Fibroblast of lung (primary cell): ENCODE data around the gene ZBTB2. TPM values are rescaled to one million over a fixed set of nuclear protein-coding genes. Genes with fewer than 3 reads are reported as not detected.
"Not testable (repeated sequence)": the region's sequence is repeated elsewhere in the genome, so short reads cannot be mapped to it uniquely, and the experiment has no call there.

Experiments
- DNase-seq, 2 donors: peaks; one replicate each; pipeline versions ENCODE4 v3.0.0 to v3.0.0-alpha.2; 2010; ENCODE audit warnings: low read depth in 2 of 2
- H2AFZ ChIP-seq: 2 replicates; pipeline ENCODE4 v1.5.1; 2012; ENCODE audit warnings: low read length, control low read depth, inconsistent platforms
- H3K27ac ChIP-seq: 2 replicates; pipeline ENCODE4 v1.5.1; 2011; ENCODE audit warnings: low read length, control low read depth; ENCODE audit not compliant: insufficient read depth
- H3K27me3 ChIP-seq: 2 replicates; pipeline ENCODE4 v1.5.1; 2011; ENCODE audit warnings: mild to moderate bottlenecking, low read length; ENCODE audit not compliant: control insufficient read depth, insufficient read depth
- H3K36me3 ChIP-seq: 2 replicates; pipeline ENCODE4 v1.5.1; 2011; ENCODE audit warnings: low read length; ENCODE audit not compliant: control insufficient read depth, insufficient read depth
- H3K4me1 ChIP-seq: 2 replicates; pipeline ENCODE4 v1.5.1; 2011; ENCODE audit warnings: low read length; ENCODE audit not compliant: control insufficient read depth, insufficient read depth; ENCODE audit errors: extremely low read depth
- H3K4me2 ChIP-seq: 2 replicates; pipeline ENCODE4 v1.5.1; 2011; ENCODE audit warnings: low read length, control low read depth; ENCODE audit not compliant: insufficient read depth; ENCODE audit errors: extremely low read depth
- H3K4me3 ChIP-seq, 4 experiments: fragments of 200-600 bp in 1 of 4; sonication (generic) in 1 of 4; replicated peaks in 1 of 4; 2 replicates each; pipeline ENCODE4 v1.5.1; 2011 to 2016; ENCODE audit warnings: low read length in 4 of 4, low read depth in 3 of 4, mild to moderate bottlenecking in 3 of 4, control low read depth in 2 of 4, inconsistent platforms in 1 of 4, mixed read lengths in 1 of 4; ENCODE audit not compliant: insufficient read depth in 1 of 4; ENCODE audit errors: control extremely low read depth in 1 of 4
- H3K79me2 ChIP-seq: 2 replicates; pipeline ENCODE4 v1.5.1; 2012; ENCODE audit warnings: mild to moderate bottlenecking, low read length, inconsistent platforms; ENCODE audit not compliant: control insufficient read depth, insufficient read depth
- H3K9ac ChIP-seq: 2 replicates; pipeline ENCODE4 v1.5.1; 2011; ENCODE audit warnings: mild to moderate bottlenecking, low read length, control low read depth; ENCODE audit not compliant: insufficient read depth
- H3K9me3 ChIP-seq: 2 replicates; pipeline ENCODE4 v1.5.1; 2012; ENCODE audit warnings: low read depth, low read length; ENCODE audit not compliant: control insufficient read depth, insufficient read depth
- H4K20me1 ChIP-seq: 2 replicates; pipeline ENCODE4 v1.5.1; 2011; ENCODE audit warnings: low read length; ENCODE audit not compliant: control insufficient read depth, insufficient read depth; ENCODE audit errors: extremely low read depth
- CTCF ChIP-seq, 2 donors: IDR thresholded peaks in 1 of 2; conservative IDR thresholded peaks in 1 of 2; 1 replicate in 1 of 2; 2 replicates in 1 of 2; pipeline ENCODE4 v1.5.1; 2011 to 2012; ENCODE audit warnings: low read length in 2 of 2, control low read depth in 1 of 2, inconsistent platforms in 1 of 2, low read depth in 1 of 2, mild to moderate bottlenecking in 1 of 2
- EZH2 ChIP-seq: IDR thresholded peaks from 2 replicates; pipeline ENCODE4 v1.5.1; 2012; ENCODE audit warnings: low read length, control low read depth, mild to moderate bottlenecking; ENCODE audit errors: missing control alignments
- polyA plus RNA-seq, 2 donors: library from polyadenylated mRNA; depleted of rRNA in 1 of 2; stranded (reverse) in 1 of 2; unstranded in 1 of 2; fragments of >200 nt; gene quantifications; 2 replicates each; pipeline ENCODE4 v1.2.1, GENCODE V29; 2011 to 2012; ENCODE audit warnings: missing spikeins in 1 of 2
- total RNA-seq: library from RNA; depleted of rRNA; stranded (reverse); fragments of >200 nt; gene quantifications from 2 replicates; pipeline ENCODE4 v1.2.1, GENCODE V29; 2014

ZBTB2 gene
- total and polyA plus RNA-seq, 2 donors (not counting 1 experiment from before 2014, with no cell fraction given) = 12.2 to 20.1 TPM

- Histone ChIP-seq H3K9me3 (no peaks in the 10 kb centered on the region), H3K4me1 (peaks cover 6% of the 10 kb centered on the region), H3K27ac (peak overlapping the region; percentile 26), H3K9ac (no peak overlapping the region), H3K4me2 (no peak overlapping the region), H3K36me3 (no peaks in the 10 kb centered on the region), H3K4me3 (no peak overlapping the region), H3K79me2 (no peaks in the 10 kb centered on the region), H2AFZ (no peak overlapping the region), H4K20me1 (no peaks in the 10 kb centered on the region), H3K27me3 (no peaks in the 10 kb centered on the region)
- DNase-seq = peak; percentile 77 to 90
- TF ChIP-seq CTCF (conservative IDR thresholded peaks at IDR 0.05 in 1 of 2, IDR thresholded peaks at IDR 0.05 in 1 of 2; ENCODE audit: low read depth in 1 of 2, low read length in 2 of 2) (no peak), EZH2 (no peak)
Observed at GRCh38 chr6:151317103-151317994, 74.0 kb downstream of the ZBTB2 start.

GRCh38 chr6:151315661-151316060, 75.7 kb downstream of the ZBTB2 start:
- H3K27me3 ChIP-seq, H3K79me2 ChIP-seq, DNase-seq, H3K36me3 ChIP-seq, H3K4me2 ChIP-seq, H3K4me1 ChIP-seq, H3K27ac ChIP-seq, H3K9ac ChIP-seq, H3K4me3 ChIP-seq, H2AFZ ChIP-seq, H3K9me3 ChIP-seq, H4K20me1 ChIP-seq: not testable (repeated sequence)

Other genes with a start within 250 kb of the ZBTB2 start
- 65.5 and 68.5 TPM in 2 replicates for gene AKAP12, start 151.6 kb downstream of the ZBTB2 start, total RNA-seq
- 87.7 and 133 TPM in 2 replicates for gene AKAP12, start 151.6 kb downstream of the ZBTB2 start, polyA plus RNA-seq
- 50.6 and 58.3 TPM in 2 replicates for gene RMND1, start 60.6 kb upstream of the ZBTB2 start, total RNA-seq
- 21.1 and 21.5 TPM in 2 replicates for gene RMND1, start 60.6 kb upstream of the ZBTB2 start, polyA plus RNA-seq
- 0.77 and 0.83 TPM in 2 replicates for gene CCDC170, start 102.5 kb upstream of the ZBTB2 start, total RNA-seq
- 0.36 and 0.76 TPM in 2 replicates for gene CCDC170, start 102.5 kb upstream of the ZBTB2 start, polyA plus RNA-seq